Bronchial epithelial cell (primary cell): ENCODE measurements around the gene DBF4B. TPM values are rescaled to one million over a fixed set of nuclear protein-coding genes. Genes with fewer than 3 reads are reported as not detected.

Experiments used
- DNase-seq: peaks from one replicate; pipeline ENCODE4 v3.0.0-alpha.2; 2010; ENCODE audit warnings: low read depth
- FAIRE-seq: peaks from 2 replicates; lab custom pipeline; 2011; peaks lifted over from hg19 to GRCh38; lab: Jason Lieb, UNC
- H3K27me3 ChIP-seq: 2 replicates; pipeline ENCODE4 v1.5.1; 2011; ENCODE audit warnings: low read length; ENCODE audit not compliant: control insufficient read depth, insufficient read depth
- H3K36me3 ChIP-seq: 2 replicates; pipeline ENCODE4 v1.5.1; 2011; ENCODE audit warnings: low read length; ENCODE audit not compliant: control insufficient read depth, insufficient read depth
- H3K4me3 ChIP-seq: 2 replicates; pipeline ENCODE4 v1.5.1; 2011; ENCODE audit warnings: mild to moderate bottlenecking, low read depth, low read length, control low read depth
- CTCF ChIP-seq: IDR thresholded peaks from 2 replicates; pipeline ENCODE4 v1.5.1; 2011; ENCODE audit warnings: mild to moderate bottlenecking, moderate library complexity, low read length, control low read depth, inconsistent platforms; ENCODE audit not compliant: insufficient read depth, severe bottlenecking
- total RNA-seq: library from RNA; depleted of rRNA; stranded (reverse); fragments of >200 nt; gene quantifications from 2 replicates; pipeline ENCODE4 v1.2.1, GENCODE V29; 2014

Gene DBF4B
- total RNA-seq, 1 donor from 2014 or later: 0.79 TPM

- FAIRE-seq: no peak
- Histone ChIP-seq H3K4me3 (no peak overlapping the region), H3K36me3 (no peaks in the 10 kb centered on the region), H3K27me3 (peaks cover 4% of the 10 kb centered on the region)
- no peak for DNase-seq
- no peak for TF ChIP-seq CTCF
Observed at GRCh38 chr17:44785921-44786320, 77.5 kb downstream of the DBF4B start.

GRCh38 chr17:44786551-44787081 is 78.2 kb downstream of the DBF4B start:
- no peak for TF ChIP-seq CTCF
- H3K4me3 ChIP-seq: no peak overlapping the region
- no peak for FAIRE-seq
- no peaks in the 10 kb centered on the region for H3K36me3 ChIP-seq
- no peak for DNase-seq
- peaks cover 4% of the 10 kb centered on the region for H3K27me3 ChIP-seq

- FAIRE-seq: no peak
- Histone ChIP-seq H3K36me3 (no peaks in the 10 kb centered on the region), H3K27me3 (peaks cover 4% of the 10 kb centered on the region), H3K4me3 (no peak overlapping the region)
- no peak for TF ChIP-seq CTCF
- DNase-seq: no peak
Observed at GRCh38 chr17:44787271-44787940, 78.9 kb downstream of the DBF4B start.

GRCh38 chr17:44788139-44788538 is 79.7 kb downstream of the DBF4B start:
- DNase-seq (no peak), FAIRE-seq (no peak)
- Histone ChIP-seq H3K36me3 (no peaks in the 10 kb centered on the region), H3K4me3 (no peak overlapping the region), H3K27me3 (peaks cover 4% of the 10 kb centered on the region)
- no peak for TF ChIP-seq CTCF

- Histone ChIP-seq H3K27me3 (peaks cover under 1% of the 10 kb centered on the region), H3K4me3 (no peak overlapping the region), H3K36me3 (no peaks in the 10 kb centered on the region)
- no peak for TF ChIP-seq CTCF
- DNase-seq: peak; percentile 58
- FAIRE-seq: no peak
Observed at GRCh38 chr17:44792276-44792675, 83.8 kb downstream of the DBF4B start.
